CD4-positive, alpha-beta T cell treated with Interleukin-12 subunit alpha and Interleukin-12 subunit beta, for 1 hour (primary cell): Measurements from ENCODE around the gene DYNLL2.
A peak's percentile ranks its signal among the peaks of the same experiment; 100 is the strongest.
"Not testable (repeated sequence)": the region's sequence is repeated elsewhere in the genome, so short reads cannot be mapped to it uniquely, and the experiment has no call there.

Source experiments
- DNase-seq: peaks from one replicate; pipeline ENCODE4 v3.0.0-alpha.2; 2020

The DYNLL2 gene

DNA sequence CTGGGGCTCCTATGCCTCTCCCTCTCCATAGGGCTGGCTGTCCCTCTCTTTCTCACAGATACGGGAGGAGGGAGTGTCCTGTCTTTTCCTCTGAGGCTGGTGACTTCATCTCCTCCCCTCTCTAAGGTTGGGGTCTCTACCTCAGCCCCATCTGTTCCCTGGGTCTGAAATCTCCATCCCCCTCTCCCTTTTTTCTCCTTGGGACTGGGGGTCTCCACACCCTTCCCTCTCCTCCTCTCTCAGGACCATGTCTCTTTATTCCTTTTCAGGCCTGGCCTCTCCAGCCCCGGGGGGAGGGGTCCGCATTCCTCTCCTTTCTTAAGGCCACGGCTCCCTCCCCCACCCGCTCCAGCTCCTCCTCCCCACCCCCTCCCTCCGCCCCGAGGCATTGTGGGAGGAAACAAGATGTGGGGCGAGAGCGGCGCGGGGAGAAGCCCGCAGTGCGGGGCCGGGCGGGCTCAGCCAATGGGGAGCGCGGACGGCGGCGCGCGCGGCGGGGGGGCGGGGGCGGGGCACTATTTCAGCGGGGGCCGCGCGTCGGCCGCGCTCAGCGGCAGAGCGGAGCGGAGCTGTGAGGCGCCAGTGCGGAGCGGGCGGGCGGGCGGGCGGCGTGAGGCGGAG, at the start of gene DYNLL2:
TSS of gene DYNLL2 (plus strand) at position 550 of the 621 bp plus-strand sequence. CDS start 3,672 bp downstream, outside the sequence.
- DNase-seq: peak; percentile 92

GRCh38 chr17:58039975-58040374, 43.2 kb upstream of the DYNLL2 start:
- DNase-seq: no peak

DNA sequence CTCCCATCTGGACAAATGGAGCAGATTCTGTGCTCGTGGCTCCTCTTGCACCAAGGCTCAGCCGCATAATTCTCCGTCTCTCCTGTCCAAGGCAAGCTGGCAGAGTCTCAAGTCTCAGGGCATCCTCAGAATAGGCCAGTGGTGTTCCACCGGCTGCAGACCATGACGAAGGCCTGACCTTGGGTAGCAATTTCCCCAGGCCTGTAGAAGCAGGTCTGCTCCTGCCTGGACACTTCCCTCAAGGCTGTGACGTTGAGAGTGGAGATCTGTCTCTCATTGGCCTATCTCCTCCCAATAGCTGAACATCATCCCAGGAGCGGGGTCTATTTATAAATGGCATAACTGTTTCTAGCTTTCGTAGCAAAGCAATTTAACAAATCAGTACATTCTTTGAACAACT, 42.8 kb upstream of the DYNLL2 start:
- no peak for DNase-seq

DNA sequence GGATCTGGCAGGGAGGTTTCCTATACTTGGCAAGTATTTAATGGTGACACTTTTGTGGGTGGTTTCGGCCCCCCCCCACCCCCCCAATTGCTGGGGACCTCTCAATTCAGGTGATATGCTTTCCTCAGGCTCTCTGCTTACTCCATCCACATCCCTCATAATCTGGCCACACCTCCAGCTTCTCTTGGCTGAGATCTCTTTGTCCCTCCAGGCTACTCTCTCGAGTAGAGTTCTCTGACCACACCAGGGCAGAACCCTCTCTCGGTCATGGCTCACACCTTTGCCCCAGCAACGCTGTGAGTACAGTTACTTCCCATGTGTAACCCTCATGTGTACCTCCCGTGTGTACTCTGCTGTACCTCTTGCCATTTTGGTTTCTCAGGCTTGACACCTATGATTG, 42.1 kb upstream of the DYNLL2 start:
- DNase-seq: no peak

DNA sequence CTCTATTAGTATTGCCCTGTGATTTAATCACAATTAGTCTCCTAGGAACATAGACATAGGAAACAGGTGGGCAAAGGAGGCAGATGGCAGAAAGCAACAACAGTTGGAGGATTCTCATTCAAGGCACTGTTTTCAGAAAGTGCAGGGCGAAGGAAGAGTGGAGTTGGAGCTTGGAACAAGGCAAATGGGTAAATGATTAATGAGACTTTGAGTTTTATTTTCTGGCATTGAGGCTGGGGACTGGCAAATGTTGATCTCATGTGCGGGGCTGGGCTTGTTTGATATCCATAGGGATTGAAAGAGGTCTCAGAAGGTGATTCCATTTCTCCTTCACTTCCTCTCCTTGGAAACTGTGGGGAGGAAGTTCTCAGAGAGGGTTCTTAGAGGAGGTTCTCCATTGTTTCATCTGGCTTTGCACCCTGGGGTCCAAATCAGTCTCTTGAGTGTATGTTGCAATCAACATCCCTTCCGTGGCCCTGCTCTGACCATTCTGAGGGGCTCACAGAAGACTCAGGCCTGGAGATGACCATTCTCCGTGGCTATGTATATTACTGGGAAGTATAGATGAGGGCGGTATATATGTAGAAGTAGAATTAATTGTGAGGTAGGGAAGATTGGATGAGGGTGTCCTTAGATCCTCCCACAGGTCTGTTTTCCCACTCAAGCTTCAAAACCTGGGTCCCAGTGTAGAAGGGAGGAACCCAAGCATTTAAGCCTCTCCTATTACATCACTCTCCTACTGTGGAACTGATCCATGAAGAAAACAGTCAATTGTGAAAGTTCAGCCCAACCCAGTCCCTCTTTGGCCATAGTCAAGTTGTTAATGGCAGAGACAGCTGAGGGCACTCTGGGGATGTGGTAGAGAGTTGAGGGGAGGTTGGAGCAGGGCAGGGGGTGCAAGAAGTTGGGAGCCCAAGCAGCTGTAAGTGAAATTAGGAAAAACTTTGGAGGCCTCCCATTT, 39.7 kb upstream of the DYNLL2 start:
- DNase-seq: no peak

DNA sequence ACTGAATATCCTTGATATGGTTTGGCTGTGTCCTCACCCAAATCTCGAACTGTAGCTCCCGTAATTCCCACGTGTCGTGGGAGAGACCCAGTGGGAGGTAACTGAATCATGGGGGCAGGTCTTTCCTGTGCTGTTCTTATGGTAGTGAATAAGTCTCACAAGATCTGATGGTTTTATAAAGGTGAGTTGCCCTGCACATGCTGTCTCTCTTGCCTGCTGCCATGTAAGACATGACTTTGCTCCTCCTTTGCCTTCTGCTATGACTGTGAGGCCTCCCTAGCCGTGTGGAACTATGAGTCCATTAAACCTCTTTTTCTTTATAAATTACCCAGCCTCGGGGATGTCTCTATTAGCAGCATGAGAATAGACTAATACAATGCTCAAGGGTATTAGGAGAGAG, 39.0 kb upstream of the DYNLL2 start:
- DNase-seq: not testable (repeated sequence)

DNA sequence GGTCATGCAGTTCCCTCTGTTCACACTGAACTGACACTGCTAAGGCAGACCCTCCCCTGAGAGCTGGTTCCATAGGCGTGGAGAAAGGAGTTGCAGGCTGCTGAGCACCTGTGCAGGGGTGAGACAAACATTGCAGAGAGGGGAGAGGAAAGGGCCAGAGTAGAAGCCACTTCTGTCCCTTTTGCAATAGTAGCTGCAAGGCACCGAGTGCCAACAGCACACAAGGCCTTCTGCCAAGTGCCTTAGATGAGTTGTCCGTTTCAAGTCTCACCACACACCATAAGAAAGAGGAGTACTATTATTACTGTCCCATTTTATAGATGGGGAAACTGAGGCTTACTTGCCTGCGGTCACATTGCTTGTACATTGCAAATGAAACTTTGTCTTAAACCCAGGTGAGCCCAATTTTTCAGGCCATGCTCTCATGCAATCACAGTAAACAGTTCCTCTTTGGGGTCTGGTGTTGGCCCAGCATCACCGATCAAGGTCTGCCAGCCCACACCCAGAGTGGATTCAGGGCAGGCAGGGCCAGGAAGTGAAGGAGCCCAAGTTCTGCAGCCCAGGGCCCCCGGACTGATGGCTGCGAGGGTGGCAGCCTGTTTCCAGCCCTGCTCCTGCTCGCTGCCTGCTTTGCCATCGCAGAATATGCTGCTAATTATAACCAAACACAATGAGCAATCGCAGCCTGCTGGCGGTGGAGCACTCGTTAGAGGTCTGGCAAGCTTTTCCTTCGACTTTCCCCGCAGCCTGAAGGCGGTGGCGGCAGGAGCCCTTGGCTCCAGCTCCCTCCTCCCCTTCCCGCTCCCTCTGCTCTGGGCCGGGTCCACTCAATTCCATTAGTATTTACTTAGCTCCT, 36.8 kb upstream of the DYNLL2 start:
- DNase-seq: no peak

DNA sequence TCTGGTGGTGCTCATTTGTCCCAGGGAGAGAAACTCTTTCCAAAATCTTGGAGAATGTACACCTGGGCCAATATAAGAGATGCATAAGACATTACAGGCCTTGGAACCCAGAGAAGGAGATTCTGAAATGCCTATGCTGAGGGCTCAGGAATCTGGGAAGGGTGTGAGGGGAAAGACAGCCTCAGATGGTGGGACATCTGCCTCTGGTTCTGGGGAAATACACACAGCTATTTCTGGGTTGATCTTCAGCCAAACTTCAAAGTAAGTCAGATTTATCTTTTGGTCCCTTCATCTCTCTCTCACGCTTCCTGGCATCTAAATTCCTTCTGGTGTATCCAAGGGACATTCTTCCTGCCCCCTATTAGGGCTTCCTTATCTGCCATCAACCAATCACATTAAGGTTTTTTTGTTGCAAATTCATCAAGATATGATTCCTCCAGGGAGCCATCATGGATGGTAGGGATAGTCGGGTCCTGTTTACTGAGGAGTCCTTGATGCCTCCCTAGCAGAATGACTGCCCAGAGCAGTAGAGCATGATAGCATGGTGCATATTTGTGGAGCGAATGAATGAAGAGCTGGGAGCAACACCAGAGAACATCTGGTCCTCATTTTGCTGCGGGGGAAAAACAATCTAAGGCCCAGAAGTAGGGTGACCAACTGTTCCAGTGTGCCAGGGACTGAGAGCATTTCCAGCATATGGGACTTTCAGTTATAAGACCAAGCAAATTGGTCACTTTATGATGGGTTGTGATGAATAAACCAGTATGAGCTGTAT, 35.7 kb upstream of the DYNLL2 start:
- DNase-seq: no peak

DNA sequence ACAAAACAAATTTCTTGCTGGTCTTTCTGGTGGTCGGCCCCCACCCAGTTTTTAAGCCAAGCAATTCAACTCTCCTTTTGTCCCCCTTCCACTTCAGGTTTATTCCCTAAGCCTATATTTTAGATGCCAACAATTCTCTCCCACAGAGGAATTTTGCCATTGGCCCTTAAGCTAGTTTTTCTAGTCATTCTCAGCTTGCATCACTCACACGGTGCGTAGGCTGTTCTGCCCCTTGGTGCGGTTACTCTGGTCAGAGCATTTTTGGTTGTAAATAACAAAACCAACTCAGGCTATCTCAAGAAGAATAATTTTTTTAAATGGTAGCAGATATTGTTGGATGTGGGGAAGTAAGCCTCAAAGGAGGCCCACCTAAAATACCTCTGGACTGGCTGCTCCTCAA, 33.7 kb upstream of the DYNLL2 start:
- DNase-seq: no peak

GRCh38 chr17:58050966-58051365, 32.3 kb upstream of the DYNLL2 start:
- DNase-seq: no peak

DNA sequence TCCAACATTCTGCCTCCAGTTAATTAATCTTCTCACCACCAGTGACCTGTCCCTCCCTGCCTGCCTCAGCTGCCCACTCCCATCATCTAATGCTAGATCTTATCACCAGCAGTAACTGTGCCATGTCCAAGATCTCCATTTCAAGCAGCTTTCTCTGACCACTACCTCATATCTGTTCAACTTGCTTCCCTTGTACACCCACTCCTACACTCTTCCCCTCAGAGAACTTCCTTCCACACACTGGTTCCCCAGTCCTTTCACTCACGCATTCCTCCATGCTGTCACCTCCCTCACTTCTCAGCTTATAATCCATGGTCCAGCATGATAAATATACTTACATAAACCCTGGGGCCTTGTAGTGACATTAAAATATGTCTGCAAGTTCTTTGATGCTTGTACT, 31.8 kb upstream of the DYNLL2 start:
- DNase-seq: no peak

- DNase-seq: no peak
These were observed 30.8 kb upstream of the DYNLL2 start for GRCh38 chr17:58052407-58052806.

- no peak for DNase-seq
These were observed 30.1 kb upstream of the DYNLL2 start for GRCh38 chr17:58052945-58053715.

DNA sequence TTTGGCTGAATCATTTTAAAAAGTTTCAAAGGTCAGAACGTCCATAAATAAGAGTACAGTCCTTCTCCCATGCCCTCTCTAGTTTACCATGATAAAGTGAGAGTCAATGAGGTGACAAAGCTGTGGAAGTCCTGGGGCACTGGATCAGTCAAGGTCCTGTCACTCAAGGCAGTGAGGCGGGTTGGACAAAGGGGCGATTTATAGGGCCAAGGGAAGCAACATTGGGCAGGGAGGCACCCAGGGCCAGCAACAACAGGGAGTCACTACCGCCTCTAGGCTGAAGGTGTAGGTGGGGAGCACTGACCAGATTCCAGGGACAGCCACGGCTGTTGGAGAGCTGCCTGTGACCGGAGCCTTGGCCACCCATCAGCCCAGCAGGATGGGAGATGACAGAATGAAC, 28.6 kb upstream of the DYNLL2 start:
- no peak for DNase-seq

DNA sequence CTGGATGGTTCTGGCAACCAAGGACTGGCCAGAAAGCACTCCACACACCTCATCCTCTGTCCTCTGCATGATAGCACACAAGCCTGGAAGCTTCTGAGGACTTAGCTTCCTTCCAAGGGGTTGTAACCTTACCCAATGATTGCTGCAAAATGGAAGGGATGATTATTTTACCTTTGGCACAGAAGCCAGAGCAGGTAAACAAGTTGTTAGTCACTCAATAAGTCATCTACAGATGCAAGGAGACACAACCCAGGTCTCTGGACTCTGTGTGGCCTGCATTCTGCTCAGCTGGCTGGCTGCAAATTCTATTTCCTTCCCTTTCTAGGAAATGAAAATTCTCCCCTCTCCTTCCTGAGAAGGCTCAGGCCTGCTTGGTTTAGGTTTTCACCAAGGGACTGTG, 26.7 kb upstream of the DYNLL2 start:
- DNase-seq: no peak

DNA sequence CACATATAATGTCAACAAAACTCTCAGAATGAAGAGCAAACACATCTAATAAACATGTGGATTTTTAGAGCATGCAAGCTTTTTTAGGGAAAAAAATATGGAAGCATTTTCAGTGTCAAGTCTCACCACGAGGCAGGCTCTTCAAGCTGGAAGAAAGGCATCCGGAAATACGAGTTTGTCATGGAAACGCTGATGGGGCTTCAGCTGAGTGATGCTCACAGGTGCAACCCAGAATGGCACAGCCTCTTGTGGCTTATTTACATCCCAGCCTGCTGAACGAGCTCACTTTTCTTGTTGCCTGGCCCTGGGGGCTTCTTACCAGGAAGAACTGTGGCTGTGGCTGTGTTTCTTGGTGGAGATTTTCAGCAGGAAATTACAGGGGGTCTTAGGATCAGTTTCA, 24.1 kb upstream of the DYNLL2 start:
- DNase-seq: no peak

GRCh38 chr17:58060596-58061191, 22.5 kb upstream of the DYNLL2 start:
- DNase-seq: no peak

DNA sequence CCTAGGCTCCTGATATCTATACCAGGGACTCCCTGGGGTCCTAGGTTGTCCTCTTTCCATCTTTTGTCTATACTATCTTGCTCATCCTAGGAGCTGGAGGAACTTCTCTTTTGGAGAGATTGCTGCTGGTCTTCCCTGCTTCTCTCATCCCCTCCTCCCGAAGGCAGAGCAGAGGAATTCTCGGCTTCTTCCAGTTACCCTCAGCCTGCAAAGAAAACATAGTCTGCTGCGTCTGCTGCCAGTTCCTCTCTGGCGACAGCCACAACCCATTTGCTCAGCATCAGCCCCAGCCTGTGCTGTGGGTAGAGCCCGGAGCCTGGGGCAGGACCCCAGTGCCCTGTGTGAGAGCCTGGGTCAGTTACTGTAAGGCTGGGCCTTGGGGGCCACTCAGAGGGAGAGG, 21.5 kb upstream of the DYNLL2 start:
- DNase-seq: no peak

- DNase-seq: no peak
These were observed 18.0 kb upstream of the DYNLL2 start for GRCh38 chr17:58065238-58065637.

GRCh38 chr17:58066401-58066800, 16.8 kb upstream of the DYNLL2 start:
- DNase-seq: no peak

DNA sequence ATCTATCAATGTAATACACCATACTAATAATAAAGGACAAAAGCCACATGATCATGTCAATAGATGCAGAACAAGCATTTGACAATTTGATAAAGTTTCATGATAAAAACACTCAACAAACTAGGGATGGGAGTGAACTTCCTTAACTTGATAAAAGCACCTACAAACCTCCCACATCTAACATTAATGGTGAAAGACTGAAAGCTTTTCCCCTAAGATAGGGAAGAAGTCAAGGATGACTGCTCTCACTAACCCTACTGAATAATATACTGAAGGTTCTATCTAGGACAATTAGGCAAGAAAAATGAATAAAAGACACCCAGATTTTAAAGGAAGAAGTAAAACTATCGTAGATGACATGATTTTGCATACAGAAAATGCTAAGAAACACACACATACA, 10.4 kb upstream of the DYNLL2 start:
- no peak for DNase-seq
